MCF 10A (cell line): ENCODE data around the gene CYBA. TPM values are rescaled to one million over a fixed set of nuclear protein-coding genes. Genes with fewer than 3 reads are reported as not detected.

ENCODE experiments used
- BruUV-seq: library from RNA; stranded (reverse); fragments of 400-500 nt; replicated peaks from 2 replicates; lab custom pipeline; 2021; lab: Mats Ljungman, UMichigan
- CTCF ChIA-PET: fragments of 300-600 bp; sonication (Branson Sonifier 250); formaldehyde crosslinking; extraction: SDS; loops from one replicate; lab custom pipeline; 2021; ENCODE audit warnings: antibody characterized with exemption, inconsistent platforms; lab: Yijun Ruan, JAX
- POLR2A ChIA-PET: fragments of 300-600, 350-650 bp; sonication (Branson Sonifier 250); formaldehyde crosslinking; extraction: SDS; loops from one replicate; lab custom pipeline; 2020; ENCODE audit warnings: antibody characterized with exemption, inconsistent platforms; lab: Yijun Ruan, JAX
- DNase-seq: peaks from one replicate; pipeline ENCODE4 v3.0.0-alpha.2; 2018; ENCODE audit not compliant: unreplicated experiment
- H3K27ac Mint-ChIP-seq: one replicate; pipeline ENCODE4 v1.8.0; 2022; ENCODE audit warnings: mild to moderate bottlenecking, low read depth, mixed read lengths; ENCODE audit not compliant: unreplicated experiment
- H3K27me3 Mint-ChIP-seq: one replicate; pipeline ENCODE4 v1.8.0; 2022; ENCODE audit warnings: mixed read lengths; ENCODE audit not compliant: insufficient read depth, unreplicated experiment
- H3K36me3 Mint-ChIP-seq: one replicate; pipeline ENCODE4 v1.8.0; 2022; ENCODE audit warnings: mild to moderate bottlenecking, moderate library complexity, mixed read lengths; ENCODE audit not compliant: insufficient read depth, unreplicated experiment
- H3K4me1 Mint-ChIP-seq: one replicate; pipeline ENCODE4 v1.8.0; 2022; ENCODE audit warnings: mixed read lengths; ENCODE audit not compliant: insufficient read depth, unreplicated experiment
- H3K4me3 Mint-ChIP-seq: one replicate; pipeline ENCODE4 v1.8.0; 2022; ENCODE audit warnings: mild to moderate bottlenecking, moderate library complexity, mixed read lengths; ENCODE audit not compliant: unreplicated experiment
- H3K9me3 Mint-ChIP-seq: one replicate; pipeline ENCODE4 v1.8.0; 2022; ENCODE audit warnings: mixed read lengths; ENCODE audit not compliant: unreplicated experiment
- intact Hi-C: fragments of 100-400 bp; cut with micrococcal nuclease; formaldehyde crosslinking; loops from 2 replicates; pipeline ENCODE4 v1.14.1; 2022
- total RNA-seq: library from RNA; stranded (reverse); gene quantifications from 2 replicates; pipeline ENCODE4 v1.2.3, GENCODE V29; 2022
- TF ChIP-seq, protein P1 (sequence below): fragments of 200-600 bp; IDR thresholded peaks from one replicate; pipeline ENCODE4 v1.8.0; 2022; ENCODE audit warnings: antibody characterized with exemption, mild to moderate bottlenecking; ENCODE audit not compliant: unreplicated experiment

Gene CYBA
- total RNA-seq, 1 experiment from 2014 or later = 0.84 TPM

GRCh38 chr16:88691924-88692560, 41.2 kb upstream of the CYBA start:
- intact Hi-C loops = no loop called here
- Mint-ChIP-seq H3K4me3 (no peak overlapping the region), H3K9me3 (no peaks in the 10 kb centered on the region), H3K36me3 (no peaks in the 10 kb centered on the region), H3K4me1 (no peaks in the 10 kb centered on the region), H3K27me3 (peaks cover 14% of the 10 kb centered on the region), H3K27ac (no peak overlapping the region)
- TF ChIP-seq, protein P1, sequence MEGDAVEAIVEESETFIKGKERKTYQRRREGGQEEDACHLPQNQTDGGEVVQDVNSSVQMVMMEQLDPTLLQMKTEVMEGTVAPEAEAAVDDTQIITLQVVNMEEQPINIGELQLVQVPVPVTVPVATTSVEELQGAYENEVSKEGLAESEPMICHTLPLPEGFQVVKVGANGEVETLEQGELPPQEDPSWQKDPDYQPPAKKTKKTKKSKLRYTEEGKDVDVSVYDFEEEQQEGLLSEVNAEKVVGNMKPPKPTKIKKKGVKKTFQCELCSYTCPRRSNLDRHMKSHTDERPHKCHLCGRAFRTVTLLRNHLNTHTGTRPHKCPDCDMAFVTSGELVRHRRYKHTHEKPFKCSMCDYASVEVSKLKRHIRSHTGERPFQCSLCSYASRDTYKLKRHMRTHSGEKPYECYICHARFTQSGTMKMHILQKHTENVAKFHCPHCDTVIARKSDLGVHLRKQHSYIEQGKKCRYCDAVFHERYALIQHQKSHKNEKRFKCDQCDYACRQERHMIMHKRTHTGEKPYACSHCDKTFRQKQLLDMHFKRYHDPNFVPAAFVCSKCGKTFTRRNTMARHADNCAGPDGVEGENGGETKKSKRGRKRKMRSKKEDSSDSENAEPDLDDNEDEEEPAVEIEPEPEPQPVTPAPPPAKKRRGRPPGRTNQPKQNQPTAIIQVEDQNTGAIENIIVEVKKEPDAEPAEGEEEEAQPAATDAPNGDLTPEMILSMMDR = no peak
- DNase-seq = no peak
- POLR2A ChIA-PET = interaction anchor here (0.6 kb wide), 1 partner anchor 19 kb away, joined by 4 read pairs; no protein-coding TSS in a partner anchor
- CTCF ChIA-PET = interaction anchor here (0.6 kb wide), 1 partner anchor 164 kb away, joined by 3 read pairs; no protein-coding TSS in a partner anchor
- BruUV-seq = no TSS peak

- intact Hi-C loops = no loop called here
- peaks cover 14% of the 10 kb centered on the region for H3K27me3 Mint-ChIP-seq
- no peaks in the 10 kb centered on the region for H3K9me3 Mint-ChIP-seq
- H3K27ac Mint-ChIP-seq = no peak overlapping the region
- POLR2A ChIA-PET = no interaction called here
- TF ChIP-seq, protein P1 = no peak
- no peaks in the 10 kb centered on the region for H3K36me3 Mint-ChIP-seq
- CTCF ChIA-PET = no interaction called here
- no peaks in the 10 kb centered on the region for H3K4me1 Mint-ChIP-seq
- no peak for DNase-seq
- H3K4me3 Mint-ChIP-seq = no peak overlapping the region
- no TSS peak for BruUV-seq
These were observed 40.4 kb upstream of the CYBA start for GRCh38 chr16:88691129-88691813.

GRCh38 chr16:88690341-88691128, 39.7 kb upstream of the CYBA start:
- POLR2A ChIA-PET = no interaction called here
- CTCF ChIA-PET = no interaction called here
- intact Hi-C loops = no loop called here
- no peaks in the 10 kb centered on the region for H3K4me1 Mint-ChIP-seq
- BruUV-seq = no TSS peak
- no peak for DNase-seq
- TF ChIP-seq, protein P1 = no peak
- H3K9me3 Mint-ChIP-seq = no peaks in the 10 kb centered on the region
- no peak overlapping the region for H3K4me3 Mint-ChIP-seq
- no peaks in the 10 kb centered on the region for H3K36me3 Mint-ChIP-seq
- H3K27me3 Mint-ChIP-seq = peaks cover 14% of the 10 kb centered on the region
- H3K27ac Mint-ChIP-seq = no peak overlapping the region
